ENCODE measurements around the gene ANXA1.
A peak's percentile ranks its signal among the peaks of the same experiment; 100 is the strongest.

ANXA1 gene

DNA sequence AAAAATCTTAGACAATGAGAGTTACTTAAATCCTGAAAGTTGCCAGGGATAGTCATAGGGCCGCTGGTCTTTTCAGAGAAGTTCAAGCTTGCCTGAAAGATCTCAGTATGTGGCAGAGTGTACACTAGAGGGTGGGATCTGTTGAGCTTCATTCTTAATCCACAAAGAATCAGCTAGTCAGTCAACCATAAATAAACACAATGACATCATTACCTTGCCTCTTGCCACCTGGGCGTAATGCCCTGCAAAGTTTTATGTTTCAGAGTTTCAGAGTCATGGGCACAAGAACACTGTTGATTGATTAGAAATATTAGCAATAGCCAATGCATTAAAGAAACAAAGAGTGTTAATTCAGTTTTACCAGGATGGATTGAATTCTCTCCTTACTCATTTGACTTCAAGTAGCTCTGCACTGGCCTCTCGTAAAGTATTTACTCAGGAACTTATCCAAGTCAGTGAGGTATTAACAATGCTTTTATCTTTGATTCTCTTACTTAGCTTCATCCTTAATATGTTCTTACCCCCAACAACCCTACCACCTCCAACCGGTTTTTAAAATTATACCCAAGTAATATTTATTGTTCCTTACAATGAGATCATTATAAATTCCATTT, 14.3 kb upstream of the ANXA1 start:
- peak; percentile 32 for DNase-seq (ENCODE audit: low read depth)
- TF ChIP-seq, protein P1, sequence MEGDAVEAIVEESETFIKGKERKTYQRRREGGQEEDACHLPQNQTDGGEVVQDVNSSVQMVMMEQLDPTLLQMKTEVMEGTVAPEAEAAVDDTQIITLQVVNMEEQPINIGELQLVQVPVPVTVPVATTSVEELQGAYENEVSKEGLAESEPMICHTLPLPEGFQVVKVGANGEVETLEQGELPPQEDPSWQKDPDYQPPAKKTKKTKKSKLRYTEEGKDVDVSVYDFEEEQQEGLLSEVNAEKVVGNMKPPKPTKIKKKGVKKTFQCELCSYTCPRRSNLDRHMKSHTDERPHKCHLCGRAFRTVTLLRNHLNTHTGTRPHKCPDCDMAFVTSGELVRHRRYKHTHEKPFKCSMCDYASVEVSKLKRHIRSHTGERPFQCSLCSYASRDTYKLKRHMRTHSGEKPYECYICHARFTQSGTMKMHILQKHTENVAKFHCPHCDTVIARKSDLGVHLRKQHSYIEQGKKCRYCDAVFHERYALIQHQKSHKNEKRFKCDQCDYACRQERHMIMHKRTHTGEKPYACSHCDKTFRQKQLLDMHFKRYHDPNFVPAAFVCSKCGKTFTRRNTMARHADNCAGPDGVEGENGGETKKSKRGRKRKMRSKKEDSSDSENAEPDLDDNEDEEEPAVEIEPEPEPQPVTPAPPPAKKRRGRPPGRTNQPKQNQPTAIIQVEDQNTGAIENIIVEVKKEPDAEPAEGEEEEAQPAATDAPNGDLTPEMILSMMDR (conservative IDR thresholded peaks at IDR 0.05; ENCODE audit: control insufficient read depth, insufficient read depth, low read depth, low read length) = no peak
- no peak overlapping the region for H3K4me3 ChIP-seq (ENCODE audit: control insufficient read depth, low read depth, low read length)

DNA sequence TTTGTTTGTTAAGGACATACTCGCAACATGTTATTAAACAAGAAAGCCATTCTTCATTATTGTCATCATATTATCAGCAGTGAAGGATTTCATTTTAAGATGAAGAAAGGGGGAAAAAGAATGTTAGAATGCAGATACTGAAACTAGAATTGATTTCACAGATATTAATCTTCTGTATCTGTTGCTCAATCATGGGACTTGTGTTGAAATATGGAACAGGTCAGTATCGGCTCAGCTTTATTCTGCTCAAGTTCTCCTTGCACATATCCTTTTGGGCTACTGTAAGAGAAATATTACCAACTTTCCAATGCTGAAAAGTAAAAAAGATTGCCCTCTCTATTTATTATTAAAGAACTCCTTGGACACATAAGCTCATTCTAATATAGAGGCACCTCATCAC, 13.8 kb upstream of the ANXA1 start:
- TF ChIP-seq, protein P1 (conservative IDR thresholded peaks at IDR 0.05; ENCODE audit: control insufficient read depth, insufficient read depth, low read depth, low read length) = no peak
- H3K4me3 ChIP-seq (ENCODE audit: control insufficient read depth, low read depth, low read length) = no peak overlapping the region
- peak; percentile 38 for DNase-seq (ENCODE audit: low read depth)

DNA sequence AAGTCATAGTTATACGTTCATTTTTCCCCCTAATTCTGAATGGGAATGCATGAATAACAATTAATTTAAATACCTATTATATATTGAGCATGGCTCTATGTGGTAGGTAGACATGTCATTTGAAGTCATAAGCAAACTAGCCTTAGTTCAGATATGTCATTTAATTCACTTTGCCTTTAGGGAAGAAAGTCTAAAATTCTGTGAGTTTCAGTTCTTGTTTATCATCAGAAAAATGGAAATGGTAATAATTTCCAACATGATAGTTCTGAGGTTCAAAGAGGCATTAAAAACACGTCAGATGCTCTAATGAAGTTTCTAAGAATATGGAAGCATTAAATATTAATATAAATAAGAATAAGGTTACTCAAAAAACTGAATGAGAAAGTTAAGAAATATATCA, 13.1 kb upstream of the ANXA1 start:
- TF ChIP-seq, protein P1 (conservative IDR thresholded peaks at IDR 0.05; ENCODE audit: control insufficient read depth, insufficient read depth, low read depth, low read length) = no peak
- no peak overlapping the region for H3K4me3 ChIP-seq (ENCODE audit: control insufficient read depth, low read depth, low read length)
- no peak for DNase-seq (ENCODE audit: low read depth)

DNA sequence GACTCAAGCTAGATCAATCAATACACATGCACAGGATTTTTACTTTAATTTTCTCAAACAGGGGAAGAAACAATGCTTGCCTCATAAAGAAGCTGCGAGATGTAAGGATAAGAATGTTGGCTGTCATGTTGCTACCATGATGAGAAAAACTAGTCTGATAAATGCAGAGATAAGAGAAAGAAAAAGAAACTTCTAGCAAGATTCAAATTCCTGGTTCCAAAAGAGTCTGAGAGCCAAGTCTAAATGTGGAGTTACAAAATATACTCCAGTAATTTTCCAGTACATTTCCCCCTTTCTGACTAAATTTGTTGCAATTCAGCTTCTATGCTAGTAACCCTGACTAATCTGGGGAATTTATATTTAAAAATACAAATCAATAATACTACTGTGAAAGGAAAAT, 10.4 kb upstream of the ANXA1 start:
- TF ChIP-seq, protein P1 (conservative IDR thresholded peaks at IDR 0.05; ENCODE audit: control insufficient read depth, insufficient read depth, low read depth, low read length) = no peak

DNA sequence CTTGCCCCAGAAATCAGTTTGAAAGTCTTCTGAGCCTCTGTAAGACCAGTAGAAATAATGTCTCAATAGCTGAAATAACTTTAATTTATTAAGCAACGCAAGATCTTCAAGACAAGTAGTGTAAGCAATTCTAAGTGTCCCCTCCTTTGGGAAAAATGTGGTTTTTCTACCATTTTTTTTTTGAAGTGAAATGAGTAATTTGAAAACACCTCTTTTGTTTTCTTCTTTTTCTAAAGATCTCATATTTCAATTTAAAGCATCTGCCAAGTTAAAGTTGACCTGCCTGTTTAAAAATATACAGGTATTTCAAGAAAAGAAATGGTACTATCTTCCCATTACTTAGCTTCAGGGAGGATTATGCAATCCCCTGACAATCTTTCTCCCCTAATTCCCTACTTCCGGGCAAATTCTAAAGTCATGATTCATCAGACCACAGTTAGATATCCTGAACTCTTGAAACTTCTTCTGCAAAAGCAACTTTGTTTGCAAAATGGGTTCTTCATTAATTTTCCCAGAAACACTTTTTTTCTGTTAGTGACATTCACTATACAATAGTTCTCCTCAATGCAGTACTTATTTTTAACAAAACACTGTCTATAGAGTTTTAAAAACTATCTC, 7.8 kb upstream of the ANXA1 start:
- DNase-seq (ENCODE audit: low read depth) = peak; percentile 75
- no peak overlapping the region for H3K4me3 ChIP-seq (ENCODE audit: control insufficient read depth, low read depth, low read length)
- TF ChIP-seq, protein P1 (conservative IDR thresholded peaks at IDR 0.05; ENCODE audit: control insufficient read depth, insufficient read depth, low read depth, low read length) = no peak

More for the DNA sequence above, 10.4 kb upstream of the ANXA1 start:
- DNase-seq (ENCODE audit: low read depth) = no peak
- no peak overlapping the region for H3K4me3 ChIP-seq (ENCODE audit: control insufficient read depth, low read depth, low read length)

DNA sequence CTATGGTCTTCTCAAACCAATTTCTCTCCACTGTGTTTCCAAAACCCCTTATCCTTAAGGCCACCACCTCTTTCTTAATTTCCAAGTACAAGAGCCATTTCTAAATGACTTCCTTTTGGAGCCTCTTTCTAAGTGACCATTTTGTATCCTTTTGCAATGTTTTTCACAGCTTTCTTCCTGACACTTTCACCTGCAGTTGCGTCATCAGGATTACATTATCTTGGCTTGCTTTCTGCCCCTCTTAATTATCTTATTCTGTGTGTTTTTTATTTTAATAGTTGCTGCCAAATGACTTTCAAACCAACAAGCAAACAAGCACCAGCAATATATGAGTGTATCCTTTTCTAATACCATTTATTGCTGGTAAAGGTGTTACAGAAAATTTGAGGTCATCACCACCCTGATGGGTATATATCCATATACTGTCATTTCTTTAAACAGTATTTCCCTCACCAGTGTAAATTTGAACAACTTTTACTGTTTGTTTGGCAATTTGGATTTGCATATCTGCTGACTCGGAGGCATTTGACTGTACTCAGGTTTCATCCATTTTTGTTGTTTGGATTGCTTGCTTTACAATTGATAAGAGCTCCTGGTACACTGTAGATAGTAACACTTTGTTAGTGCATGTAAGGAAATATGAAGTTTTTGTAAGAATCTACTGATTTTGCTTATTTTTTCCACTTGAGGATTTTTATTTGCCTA, 5.4 kb upstream of the ANXA1 start:
- TF ChIP-seq, protein P1 (conservative IDR thresholded peaks at IDR 0.05; ENCODE audit: control insufficient read depth, insufficient read depth, low read depth, low read length) = no peak
- no peak overlapping the region for H3K4me3 ChIP-seq (ENCODE audit: control insufficient read depth, low read depth, low read length)
- no peak for DNase-seq (ENCODE audit: low read depth)

Data from fibroblast of mammary gland (primary cell).